ENCODE data around the gene ABCD4.

ABCD4 gene

DNA sequence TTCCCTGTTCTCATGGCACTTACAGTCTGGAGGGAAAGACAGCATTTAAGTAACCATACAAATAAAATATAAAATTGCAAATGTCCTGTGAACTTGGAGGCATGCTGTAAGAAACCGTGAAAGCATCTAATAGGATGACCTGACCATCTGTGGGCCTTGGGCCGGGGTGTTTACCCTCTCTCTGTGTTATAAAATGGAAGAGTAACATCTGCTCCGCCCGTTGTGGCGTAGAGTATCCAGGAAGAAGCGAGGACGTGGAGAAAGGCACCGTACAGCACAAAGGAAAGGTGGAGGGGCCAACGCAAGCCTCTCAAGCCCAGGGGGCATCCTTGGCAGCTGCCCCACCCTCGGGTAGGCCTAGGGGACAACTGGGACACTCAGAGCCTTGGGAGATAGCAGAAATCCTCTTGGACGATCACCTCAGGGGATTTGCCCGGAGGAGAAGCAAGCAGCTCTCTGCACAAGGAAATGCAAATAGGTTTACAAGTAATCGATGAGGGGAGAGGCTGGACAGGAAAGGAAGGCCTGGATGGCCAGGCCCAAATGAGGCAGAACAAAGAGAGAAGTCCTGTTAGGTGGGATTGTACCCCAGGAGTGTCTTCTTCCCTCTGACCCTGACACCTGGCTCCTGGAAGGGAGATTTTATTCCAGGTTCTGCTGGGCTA, 37.3 kb downstream of the ABCD4 start:
- no peak for DNase-seq (ENCODE audit: low read depth in 1 of 2, low spot score in 1 of 2)
- Histone ChIP-seq H3K4me3 (replicated peaks; ENCODE audit: insufficient read depth, low read length) (no peak overlapping the region), H3K27me3 (ENCODE audit: insufficient read depth, poor library complexity, severe bottlenecking) (no peaks in the 10 kb centered on the region), H3K27ac (replicated peaks) (no peak overlapping the region)
- TF ChIP-seq, protein P1, sequence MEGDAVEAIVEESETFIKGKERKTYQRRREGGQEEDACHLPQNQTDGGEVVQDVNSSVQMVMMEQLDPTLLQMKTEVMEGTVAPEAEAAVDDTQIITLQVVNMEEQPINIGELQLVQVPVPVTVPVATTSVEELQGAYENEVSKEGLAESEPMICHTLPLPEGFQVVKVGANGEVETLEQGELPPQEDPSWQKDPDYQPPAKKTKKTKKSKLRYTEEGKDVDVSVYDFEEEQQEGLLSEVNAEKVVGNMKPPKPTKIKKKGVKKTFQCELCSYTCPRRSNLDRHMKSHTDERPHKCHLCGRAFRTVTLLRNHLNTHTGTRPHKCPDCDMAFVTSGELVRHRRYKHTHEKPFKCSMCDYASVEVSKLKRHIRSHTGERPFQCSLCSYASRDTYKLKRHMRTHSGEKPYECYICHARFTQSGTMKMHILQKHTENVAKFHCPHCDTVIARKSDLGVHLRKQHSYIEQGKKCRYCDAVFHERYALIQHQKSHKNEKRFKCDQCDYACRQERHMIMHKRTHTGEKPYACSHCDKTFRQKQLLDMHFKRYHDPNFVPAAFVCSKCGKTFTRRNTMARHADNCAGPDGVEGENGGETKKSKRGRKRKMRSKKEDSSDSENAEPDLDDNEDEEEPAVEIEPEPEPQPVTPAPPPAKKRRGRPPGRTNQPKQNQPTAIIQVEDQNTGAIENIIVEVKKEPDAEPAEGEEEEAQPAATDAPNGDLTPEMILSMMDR (IDR thresholded peaks at IDR 0.05; ENCODE audit: insufficient read depth, low read length), result no peak
- TF ChIP-seq POLR2AphosphoS5 (IDR thresholded peaks at IDR 0.05; ENCODE audit: low read depth) (no peak), SPI1 (IDR thresholded peaks at IDR 0.05; ENCODE audit: borderline replicate concordance, low read depth) (no peak)

DNA sequence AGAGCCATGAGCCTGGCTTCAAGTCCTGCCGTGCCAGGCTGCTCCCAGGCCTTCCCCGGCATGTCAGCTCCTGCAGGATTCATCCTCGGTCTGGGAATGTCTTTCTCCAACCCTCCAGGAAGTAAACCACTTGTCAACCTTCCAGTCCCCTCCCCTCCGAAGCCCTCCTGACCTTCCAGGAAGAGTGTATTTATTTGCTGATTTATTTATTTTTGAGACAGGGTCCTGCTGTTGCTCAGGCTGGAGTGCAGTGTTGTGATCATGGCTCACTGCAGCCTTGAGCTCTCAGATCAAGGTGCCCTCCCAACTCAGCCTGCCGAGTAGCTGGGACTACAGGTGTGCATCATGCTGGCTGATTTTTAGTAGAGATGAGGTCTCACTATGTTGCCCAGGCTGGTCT, 38.8 kb downstream of the ABCD4 start:
- Histone ChIP-seq H3K27ac (replicated peaks) (no peak overlapping the region), H3K27me3 (ENCODE audit: insufficient read depth, poor library complexity, severe bottlenecking) (no peaks in the 10 kb centered on the region), H3K4me3 (replicated peaks; ENCODE audit: insufficient read depth, low read length) (no peak overlapping the region)
- DNase-seq (ENCODE audit: low read depth in 1 of 2, low spot score in 1 of 2), result no peak
- TF ChIP-seq, protein P2, sequence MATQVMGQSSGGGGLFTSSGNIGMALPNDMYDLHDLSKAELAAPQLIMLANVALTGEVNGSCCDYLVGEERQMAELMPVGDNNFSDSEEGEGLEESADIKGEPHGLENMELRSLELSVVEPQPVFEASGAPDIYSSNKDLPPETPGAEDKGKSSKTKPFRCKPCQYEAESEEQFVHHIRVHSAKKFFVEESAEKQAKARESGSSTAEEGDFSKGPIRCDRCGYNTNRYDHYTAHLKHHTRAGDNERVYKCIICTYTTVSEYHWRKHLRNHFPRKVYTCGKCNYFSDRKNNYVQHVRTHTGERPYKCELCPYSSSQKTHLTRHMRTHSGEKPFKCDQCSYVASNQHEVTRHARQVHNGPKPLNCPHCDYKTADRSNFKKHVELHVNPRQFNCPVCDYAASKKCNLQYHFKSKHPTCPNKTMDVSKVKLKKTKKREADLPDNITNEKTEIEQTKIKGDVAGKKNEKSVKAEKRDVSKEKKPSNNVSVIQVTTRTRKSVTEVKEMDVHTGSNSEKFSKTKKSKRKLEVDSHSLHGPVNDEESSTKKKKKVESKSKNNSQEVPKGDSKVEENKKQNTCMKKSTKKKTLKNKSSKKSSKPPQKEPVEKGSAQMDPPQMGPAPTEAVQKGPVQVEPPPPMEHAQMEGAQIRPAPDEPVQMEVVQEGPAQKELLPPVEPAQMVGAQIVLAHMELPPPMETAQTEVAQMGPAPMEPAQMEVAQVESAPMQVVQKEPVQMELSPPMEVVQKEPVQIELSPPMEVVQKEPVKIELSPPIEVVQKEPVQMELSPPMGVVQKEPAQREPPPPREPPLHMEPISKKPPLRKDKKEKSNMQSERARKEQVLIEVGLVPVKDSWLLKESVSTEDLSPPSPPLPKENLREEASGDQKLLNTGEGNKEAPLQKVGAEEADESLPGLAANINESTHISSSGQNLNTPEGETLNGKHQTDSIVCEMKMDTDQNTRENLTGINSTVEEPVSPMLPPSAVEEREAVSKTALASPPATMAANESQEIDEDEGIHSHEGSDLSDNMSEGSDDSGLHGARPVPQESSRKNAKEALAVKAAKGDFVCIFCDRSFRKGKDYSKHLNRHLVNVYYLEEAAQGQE (IDR thresholded peaks at IDR 0.05; ENCODE audit: insufficient replicate concordance, low read depth), result no peak
- TF ChIP-seq, protein P1 (IDR thresholded peaks at IDR 0.05; ENCODE audit: insufficient read depth, low read length), result no peak
- TF ChIP-seq POLR2AphosphoS5 (IDR thresholded peaks at IDR 0.05; ENCODE audit: low read depth), result no peak
- TF ChIP-seq SPI1 (IDR thresholded peaks at IDR 0.05; ENCODE audit: borderline replicate concordance, low read depth), result no peak
- no peak for TF ChIP-seq GABPA (IDR thresholded peaks at IDR 0.05; ENCODE audit: low read depth)

DNA sequence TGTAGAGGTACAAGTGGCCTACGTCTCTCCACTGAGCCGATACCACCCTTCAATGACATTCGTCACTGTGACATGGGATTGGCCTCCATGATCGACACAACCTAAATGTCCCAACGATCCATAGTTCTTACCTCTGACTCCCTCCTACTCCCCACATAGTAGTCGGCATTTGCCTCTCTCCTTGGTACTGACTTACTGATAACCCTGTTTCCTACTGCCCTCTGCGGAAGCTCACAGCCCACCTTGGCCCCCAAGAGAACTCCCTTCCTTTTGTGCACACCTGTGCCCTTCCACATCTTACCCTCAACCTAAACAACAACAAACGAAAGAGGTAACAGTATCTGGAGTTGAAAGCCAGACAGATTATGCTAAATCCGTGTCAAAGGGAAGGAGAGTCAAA, 39.6 kb downstream of the ABCD4 start:
- no peaks in the 10 kb centered on the region for H3K27me3 ChIP-seq (ENCODE audit: insufficient read depth, poor library complexity, severe bottlenecking)
- TF ChIP-seq, protein P1 (IDR thresholded peaks at IDR 0.05; ENCODE audit: insufficient read depth, low read length), result no peak
- TF ChIP-seq, protein P2 (IDR thresholded peaks at IDR 0.05; ENCODE audit: insufficient replicate concordance, low read depth), result peak; percentile 74
- TF ChIP-seq GABPA (IDR thresholded peaks at IDR 0.05; ENCODE audit: low read depth), result no peak
- no peak overlapping the region for H3K4me3 ChIP-seq (replicated peaks; ENCODE audit: insufficient read depth, low read length)
- H3K27ac ChIP-seq (replicated peaks), result no peak overlapping the region
- no peak for DNase-seq (ENCODE audit: low read depth in 1 of 2, low spot score in 1 of 2)

DNA sequence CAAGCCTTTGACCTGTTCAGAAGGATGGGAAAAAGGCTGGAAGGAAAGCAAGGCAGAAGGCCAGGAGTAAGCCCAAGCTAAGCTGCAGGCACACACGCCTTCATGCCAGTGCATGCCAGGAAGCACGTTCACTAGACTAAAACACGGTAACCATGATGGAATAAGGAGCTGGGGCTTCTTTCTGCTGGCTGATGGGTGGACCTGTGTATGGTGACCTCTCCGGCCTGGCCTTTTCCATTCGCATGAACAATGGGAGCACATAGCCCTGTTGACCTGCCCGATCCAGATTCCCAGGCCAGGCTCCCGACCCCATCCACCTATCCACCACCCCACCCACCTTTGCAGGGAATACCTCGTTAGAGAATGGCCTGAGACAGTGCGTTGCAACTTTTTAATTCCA, 40.7 kb downstream of the ABCD4 start:
- no peak overlapping the region for H3K27ac ChIP-seq (replicated peaks)
- H3K27me3 ChIP-seq (ENCODE audit: insufficient read depth, poor library complexity, severe bottlenecking), result no peaks in the 10 kb centered on the region
- TF ChIP-seq, protein P1 (IDR thresholded peaks at IDR 0.05; ENCODE audit: insufficient read depth, low read length), result no peak
- TF ChIP-seq, protein P2 (IDR thresholded peaks at IDR 0.05; ENCODE audit: insufficient replicate concordance, low read depth), result no peak
- TF ChIP-seq GABPA (IDR thresholded peaks at IDR 0.05; ENCODE audit: low read depth), result no peak
- no peak for TF ChIP-seq SPI1 (IDR thresholded peaks at IDR 0.05; ENCODE audit: borderline replicate concordance, low read depth)
- no peak for TF ChIP-seq POLR2AphosphoS5 (IDR thresholded peaks at IDR 0.05; ENCODE audit: low read depth)
- H3K4me3 ChIP-seq (replicated peaks; ENCODE audit: insufficient read depth, low read length), result no peak overlapping the region
- DNase-seq (ENCODE audit: low read depth in 1 of 2, low spot score in 1 of 2), result no peak

Measured in HL-60 (cell line).